K562 (cell line): ENCODE data around the gene DYSF. TPM values are rescaled to one million over a fixed set of nuclear protein-coding genes. Genes with fewer than 3 reads are reported as not detected.
A peak's percentile ranks its signal among the peaks of the same experiment; 100 is the strongest.

Source experiments
- ATAC-seq: fragments of 200-7000 bp; cut with Tn5 transposase; 3 replicates; pipeline ENCODE4 v1.9.1; 2020; ENCODE audit warnings: moderate library complexity
- BruUV-seq: library from RNA; stranded (reverse); fragments of 400-500 nt; replicated peaks from 2 replicates; lab custom pipeline; 2021; lab: Mats Ljungman, UMichigan
- CTCF ChIA-PET: fragments of 300-600 bp; formaldehyde crosslinking; extraction: SDS; loops from one replicate; lab custom pipeline; 2021; ENCODE audit warnings: low intra/inter-chr PET ratio; lab: Yijun Ruan, JAX
- POLR2A ChIA-PET: fragments of 300-600, 350-650 bp; sonication (Branson Sonifier 250); formaldehyde crosslinking; extraction: SDS; loops from one replicate; lab custom pipeline; 2021; ENCODE audit warnings: antibody characterized with exemption, inconsistent platforms; lab: Yijun Ruan, JAX
- DNase-seq, 4 experiments: peaks; one replicate each; pipeline versions ENCODE4 v3.0.0 to v3.0.0-alpha.2; 2011 to 2018; ENCODE audit warnings: low spot score in 3 of 4, mixed read lengths in 3 of 4; ENCODE audit errors: extremely low read depth in 1 of 4
- FAIRE-seq: peaks from 2 replicates; lab custom pipeline; 2011; peaks lifted over from hg19 to GRCh38; lab: Jason Lieb, UNC
- H2AFZ ChIP-seq: 2 replicates; pipeline ENCODE4 v1.6.0; 2011; ENCODE audit warnings: low read depth, low read length, control low read depth, inconsistent platforms
- H3K27ac ChIP-seq: fragments of 200-600 bp; 3 replicates; pipeline ENCODE4 v1.8.0; 2011; ENCODE audit warnings: low read depth, mild to moderate bottlenecking, control low read depth, inconsistent platforms, low read length, moderate library complexity, mixed read lengths; ENCODE audit errors: extremely low read depth
- H3K27me3 ChIP-seq, 2 experiments: fragments of 300-600 bp in 1 of 2; 2 replicates in 1 of 2; 3 replicates in 1 of 2; pipeline versions ENCODE4 v1.6.0 to v1.8.0; 2011; ENCODE audit warnings: inconsistent platforms in 2 of 2, low read length in 2 of 2, mild to moderate bottlenecking in 1 of 2, mixed read lengths in 1 of 2, moderate library complexity in 1 of 2; ENCODE audit not compliant: control insufficient read depth in 2 of 2, insufficient read depth in 2 of 2
- H3K36me3 ChIP-seq: fragments of 300-600 bp; 3 replicates; pipeline ENCODE4 v1.8.0; 2011; ENCODE audit warnings: mild to moderate bottlenecking, low read length, inconsistent platforms; ENCODE audit not compliant: control insufficient read depth, insufficient read depth
- H3K4me1 ChIP-seq, 2 experiments: fragments of 200-600 bp in 1 of 2; replicated peaks in 1 of 2; 2 replicates in 1 of 2; 3 replicates in 1 of 2; pipeline versions ENCODE4 v1.5.1 to v1.8.0; 2011; ENCODE audit warnings: inconsistent platforms in 2 of 2, low read length in 2 of 2, mild to moderate bottlenecking in 1 of 2, mixed read lengths in 1 of 2, moderate library complexity in 1 of 2; ENCODE audit not compliant: control insufficient read depth in 2 of 2, insufficient read depth in 2 of 2
- H3K4me2 ChIP-seq: 2 replicates; pipeline ENCODE4 v1.6.1; 2011; ENCODE audit warnings: low read length, control low read depth, inconsistent platforms, mixed read lengths; ENCODE audit not compliant: insufficient read depth
- H3K4me3 ChIP-seq: fragments of 200-600 bp; sonication (generic), shearing (Covaris generic); 2 replicates; pipeline ENCODE4 v1.5.1; 2016; ENCODE audit warnings: control low read depth, inconsistent platforms
- H3K79me2 ChIP-seq: fragments of 200-600 bp; 3 replicates; pipeline ENCODE4 v1.8.0; 2011; ENCODE audit warnings: low read length, inconsistent platforms; ENCODE audit not compliant: control insufficient read depth, insufficient read depth
- H3K9ac ChIP-seq, 2 experiments: 2 replicates each; pipeline versions ENCODE4 v1.6.0 to v1.6.1; 2011; ENCODE audit warnings: low read depth in 2 of 2, low read length in 2 of 2, control low read depth in 1 of 2, inconsistent platforms in 1 of 2, mild to moderate bottlenecking in 1 of 2, mixed read lengths in 1 of 2; ENCODE audit not compliant: insufficient read depth in 1 of 2
- H3K9me1 ChIP-seq: one replicate; pipeline ENCODE4 v1.6.0; 2011; ENCODE audit warnings: inconsistent platforms, mild to moderate bottlenecking, low read length, moderate library complexity; ENCODE audit not compliant: control insufficient read depth, insufficient read depth
- H3K9me3 ChIP-seq: replicated peaks from 2 replicates; pipeline ENCODE4 v1.5.1; 2011; ENCODE audit warnings: low read depth, low read length, inconsistent platforms; ENCODE audit not compliant: control insufficient read depth, insufficient read depth
- H4K20me1 ChIP-seq: replicated peaks from 2 replicates; pipeline ENCODE4 v1.6.1; 2011; ENCODE audit warnings: low read length, inconsistent platforms, mixed read lengths; ENCODE audit not compliant: control insufficient read depth, insufficient read depth
- ELF4 ChIP-seq: fragments of 450-650 bp; formaldehyde crosslinking; IDR thresholded peaks from 2 replicates; pipeline ENCODE4 v1.4.0; 2022; ENCODE audit warnings: missing genetic modification characterization
- FOXJ3 ChIP-seq: sonication (generic); formaldehyde crosslinking; IDR thresholded peaks from 2 replicates; pipeline ENCODE4 v1.4.0; 2020; ENCODE audit warnings: mild to moderate bottlenecking, missing genetic modification reagents
- GTF2B ChIP-seq: IDR thresholded peaks from 2 replicates; pipeline ENCODE4 v1.6.1; 2011; ENCODE audit not compliant: insufficient read length; ENCODE audit errors: extremely low read depth
- MCM3 ChIP-seq: fragments of 450-650 bp; IDR thresholded peaks from 2 replicates; pipeline ENCODE4 v1.6.1; 2016
- MED1 ChIP-seq: sonication (generic); formaldehyde crosslinking; IDR thresholded peaks from 2 replicates; pipeline ENCODE4 v1.8.1; 2023; ENCODE audit warnings: missing genetic modification reagents, borderline replicate concordance
- MTA1 ChIP-seq: fragments of 450-650 bp; IDR thresholded peaks from 2 replicates; pipeline ENCODE4 v1.6.1; 2017; ENCODE audit warnings: borderline replicate concordance
- NELFE ChIP-seq: IDR thresholded peaks from 2 replicates; pipeline ENCODE4 v1.6.1; 2011; ENCODE audit warnings: mild to moderate bottlenecking; ENCODE audit not compliant: insufficient read depth, insufficient read length
- RBM25 ChIP-seq: fragments of 200-400 bp; formaldehyde crosslinking; IDR thresholded peaks from 2 replicates; pipeline ENCODE4 v1.6.1; 2018; ENCODE audit warnings: low read length, low read depth, moderate library complexity; ENCODE audit not compliant: severe bottlenecking
- SMAD3 ChIP-seq: fragments of 450-650 bp; formaldehyde crosslinking; conservative IDR thresholded peaks from 2 replicates; pipeline ENCODE4 v1.4.0; 2020; ENCODE audit warnings: mild to moderate bottlenecking
- THRAP3 ChIP-seq: fragments of 450-650 bp; IDR thresholded peaks from 2 replicates; pipeline ENCODE4 v1.6.1; 2016; ENCODE audit warnings: mild to moderate bottlenecking, inconsistent platforms, borderline replicate concordance
- ZBTB43 ChIP-seq: sonication (generic); formaldehyde crosslinking; IDR thresholded peaks from 2 replicates; pipeline ENCODE4 v1.8.0; 2023; ENCODE audit warnings: mild to moderate bottlenecking, missing genetic modification reagents
- ZFP1 ChIP-seq: fragments of 450-650 bp; formaldehyde crosslinking; IDR thresholded peaks from 2 replicates; pipeline ENCODE4 v1.4.0; 2020; ENCODE audit warnings: mild to moderate bottlenecking, mixed read lengths
- ZNF583 ChIP-seq: fragments of 250-450 bp; sonication (Bioruptor Pico); IDR thresholded peaks from 2 replicates; pipeline ENCODE4 v1.4.0; 2020
- WGBS: fragments of 100-300 bp; shearing (Covaris generic); methylation state at CpG from one replicate; pipeline ENCODE4 v1.1.6; 2016; ENCODE audit warnings: low coverage, mixed read lengths; ENCODE audit not compliant: insufficient coverage; ENCODE audit errors: missing lambda C conversion rate; 5-methylcytosine and 5-hydroxymethylcytosine counted together
- in situ Hi-C: fragments of 300-500 bp; cut with MboI; formaldehyde crosslinking; loops from 4 replicates; pipeline ENCODE4 v1.15.0; 2018; ENCODE audit warnings: inconsistent platforms, mixed read lengths
- intact Hi-C: fragments of 100-400 bp; cut with micrococcal nuclease; formaldehyde crosslinking; loops from 2 replicates; pipeline ENCODE4 v1.14.2; 2022
- polyA plus RNA-seq, 8 experiments: library from polyadenylated mRNA; depleted of rRNA in 4 of 8; stranded (reverse) in 5 of 8; unstranded in 3 of 8; fragments of >200 nt; fragmentation: Nextera tagmentation in 2 of 8; fragmentation: Illumina TruSeq in 1 of 8; extraction: Ambion mirVana in 2 of 8; extraction: Trizol in 1 of 8; gene quantifications; 2 replicates each; pipeline versions ENCODE4 v1.2.1 to v1.2.3, GENCODE V29; 2011 to 2014; ENCODE audit warnings: inconsistent platforms in 1 of 8, missing spikeins in 1 of 8
- total RNA-seq, 7 experiments: library from RNA; depleted of rRNA in 6 of 7; stranded (reverse); fragments of >200 nt in 6 of 7; fragmentation: Illumina TruSeq in 2 of 7; extraction: Trizol in 2 of 7; gene quantifications; 2 replicates each; pipeline versions ENCODE4 v1.2.1 to v1.2.3, GENCODE V29; 2011 to 2021; ENCODE audit warnings: low replicate concordance in 1 of 7

The DYSF gene
- total and polyA plus RNA-seq, 9 of the 15 experiments (the other 6 are each of a cell fraction or from before 2014, with no cell fraction given): 0.01 to 0.80 (median 0.29) TPM

DNA sequence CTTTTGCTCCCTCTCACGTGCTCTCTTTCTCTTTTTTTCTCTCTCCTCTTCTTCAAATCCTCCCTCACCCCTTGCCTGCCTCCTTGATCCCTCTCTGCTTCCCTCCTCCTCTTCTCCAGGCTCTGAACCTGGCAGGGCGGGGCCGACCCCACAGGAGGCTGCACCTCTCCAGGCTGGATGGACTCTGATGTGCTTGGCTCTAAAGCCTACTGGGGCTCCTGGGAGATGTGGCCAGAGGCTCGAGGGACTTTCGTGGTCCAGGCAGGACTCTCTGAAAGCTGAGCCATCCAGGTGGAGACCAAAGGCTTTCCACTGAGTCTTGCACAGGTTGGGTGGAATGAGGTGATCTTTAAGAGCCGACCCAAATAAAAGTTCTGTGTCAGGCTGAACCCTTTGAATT, 25.4 kb downstream of the DYSF start (continued):
- TF ChIP-seq ELF4 (CRISPR knock-in tag): no peak
- TF ChIP-seq SMAD3 (CRISPR knock-in tag): no peak
- TF ChIP-seq THRAP3: no peak
- TF ChIP-seq ZBTB43 (CRISPR knock-in tag): no peak
- TF ChIP-seq GTF2B: no peak
- TF ChIP-seq FOXJ3: no peak
- no peak for TF ChIP-seq RBM25
- TF ChIP-seq, all 486 proteins: peak for 0

DNA sequence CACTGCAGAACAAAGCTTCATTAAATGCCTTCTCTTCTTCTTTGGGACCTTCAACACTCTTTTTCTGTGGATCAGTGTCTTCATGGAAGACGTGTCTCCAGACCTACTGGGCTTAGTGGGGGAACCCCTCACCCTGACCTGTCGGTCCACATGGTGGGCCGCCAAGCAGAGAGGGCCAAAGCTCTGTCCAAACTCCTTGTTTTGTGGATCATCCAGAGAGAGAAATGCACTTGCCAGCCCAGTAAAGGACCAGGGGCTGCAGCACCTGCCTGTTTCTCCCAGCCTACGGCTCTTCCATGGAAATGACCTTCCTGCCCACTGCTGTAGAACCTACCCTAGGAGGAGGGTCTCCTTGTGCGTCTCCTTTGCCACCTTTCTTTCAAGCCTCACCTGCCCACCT, 25.9 kb downstream of the DYSF start:
- H2AFZ ChIP-seq: no peak overlapping the region
- H3K4me2 ChIP-seq: no peak overlapping the region
- intact Hi-C loops (no loop called here), in situ Hi-C loops (no loop called here)
- 0% methylated on average over 5 of the region's 5 CpGs for WGBS
- ATAC-seq (no peak), FAIRE-seq (no peak), DNase-seq (no peak)
- no peaks in the 10 kb centered on the region for H4K20me1 ChIP-seq
- no peaks in the 10 kb centered on the region for H3K36me3 ChIP-seq
- peaks cover 11 to 28% of the 10 kb centered on the region in 2 experiments; a peak in 4 of 5 replicates for H3K27me3 ChIP-seq
- H3K79me2 ChIP-seq: no peaks in the 10 kb centered on the region
- no TSS peak for BruUV-seq
- H3K9ac ChIP-seq: 0 out of 4 replicates have a peak overlapping the region, but pooled peaks of 1 of the 2 experiments have one; percentile 2
- H3K9me3 ChIP-seq: no peaks in the 10 kb centered on the region
- TF ChIP-seq MCM3 (no peak), ZNF583 (no peak), NELFE (no peak), MED1 (CRISPR knock-in tag) (no peak), MTA1 (no peak), ZFP1 (CRISPR knock-in tag) (no peak)
- POLR2A ChIA-PET: no interaction called here
- H3K4me3 ChIP-seq: no peak overlapping the region
- H3K9me1 ChIP-seq: no peaks in the 10 kb centered on the region
- CTCF ChIA-PET: no interaction called here
- no peak overlapping the region for H3K27ac ChIP-seq
- peaks cover 0 to 2% of the 10 kb centered on the region in 2 experiments; a peak in 2 of 5 replicates for H3K4me1 ChIP-seq
